Endothelial cell of umbilical vein (primary cell): ENCODE measurements around the gene LOXL1. TPM values are rescaled to one million over a fixed set of nuclear protein-coding genes. Genes with fewer than 3 reads are reported as not detected.

ENCODE experiments used
- BruUV-seq: library from RNA; stranded (reverse); fragments of 400-500 nt; replicated peaks from 2 replicates; lab custom pipeline; 2021; lab: Mats Ljungman, UMichigan
- CTCF ChIA-PET: fragments of 300-600, 350-600 bp; sonication (Branson Sonifier 250); formaldehyde crosslinking; loops from one replicate; lab custom pipeline; 2021; ENCODE audit warnings: antibody characterized with exemption, inconsistent platforms; lab: Charles Lee
- POLR2A ChIA-PET: fragments of 300-600, 350-600 bp; sonication (Branson Sonifier 250); formaldehyde crosslinking; loops from one replicate; lab custom pipeline; 2021; ENCODE audit warnings: antibody characterized with exemption, inconsistent platforms; lab: Charles Lee
- DNase-seq: peaks from one replicate; pipeline ENCODE4 v3.0.0-alpha.2; 2011; ENCODE audit warnings: low read depth, low spot score
- FAIRE-seq: peaks from 2 replicates; lab custom pipeline; 2011; peaks lifted over from hg19 to GRCh38; lab: Jason Lieb, UNC
- H2AFZ ChIP-seq: 2 replicates; pipeline ENCODE4 v1.6.0; 2012; ENCODE audit warnings: low read depth, low read length, control low read depth, inconsistent platforms
- H3K27ac ChIP-seq: 2 replicates; pipeline ENCODE4 v1.5.1; 2011; ENCODE audit warnings: low read depth, mild to moderate bottlenecking, control low read depth, low read length, moderate library complexity; ENCODE audit not compliant: insufficient read depth
- H3K27me3 ChIP-seq, 2 experiments: 2 replicates each; pipeline versions ENCODE4 v1.6.0 to v1.6.1; 2011; ENCODE audit warnings: low read length in 2 of 2, mixed read lengths in 1 of 2; ENCODE audit not compliant: control insufficient read depth in 2 of 2, insufficient read depth in 2 of 2
- H3K36me3 ChIP-seq, 2 experiments: 2 replicates in 1 of 2; 3 replicates in 1 of 2; pipeline ENCODE4 v1.5.1; 2011; ENCODE audit warnings: low read length in 2 of 2, mild to moderate bottlenecking in 1 of 2, moderate library complexity in 1 of 2; ENCODE audit not compliant: control insufficient read depth in 2 of 2, insufficient read depth in 2 of 2; ENCODE audit errors: extremely low read depth in 1 of 2
- H3K4me1 ChIP-seq: 3 replicates; pipeline ENCODE4 v1.5.1; 2011; ENCODE audit warnings: mild to moderate bottlenecking, low read length; ENCODE audit not compliant: control insufficient read depth, insufficient read depth; ENCODE audit errors: extremely low read depth
- H3K4me2 ChIP-seq: 2 replicates; pipeline ENCODE4 v1.6.1; 2011; ENCODE audit warnings: low read length, control low read depth, mixed read lengths; ENCODE audit not compliant: insufficient read depth
- H3K4me3 ChIP-seq, 3 experiments: fragments of 200-600 bp in 1 of 3; sonication (generic), shearing (Covaris generic) in 1 of 3; replicated peaks in 1 of 3; 2 replicates each; pipeline ENCODE4 v1.5.1; 2011 to 2016; ENCODE audit warnings: control low read depth in 3 of 3, low read length in 3 of 3, mild to moderate bottlenecking in 2 of 3, inconsistent platforms in 1 of 3, low read depth in 1 of 3, moderate library complexity in 1 of 3; ENCODE audit not compliant: insufficient read depth in 1 of 3
- H3K79me2 ChIP-seq: 2 replicates; pipeline ENCODE4 v1.6.0; 2012; ENCODE audit warnings: low read length, inconsistent platforms; ENCODE audit not compliant: control insufficient read depth, insufficient read depth
- H3K9ac ChIP-seq: replicated peaks from 2 replicates; pipeline ENCODE3; 2011; ENCODE audit warnings: low read length, control low read depth; ENCODE audit not compliant: insufficient read depth; ENCODE audit errors: extremely low read depth
- H3K9me1 ChIP-seq: replicated peaks from 3 replicates; pipeline ENCODE4 v1.6.0; 2011; ENCODE audit warnings: mild to moderate bottlenecking, low read length; ENCODE audit not compliant: control insufficient read depth, insufficient read depth; ENCODE audit errors: extremely low read depth
- H3K9me3 ChIP-seq: replicated peaks from 2 replicates; pipeline ENCODE4 v1.5.1; 2012; ENCODE audit warnings: low read length, inconsistent platforms; ENCODE audit not compliant: control insufficient read depth, insufficient read depth
- H4K20me1 ChIP-seq: replicated peaks from 2 replicates; pipeline ENCODE3; 2011; ENCODE audit warnings: mild to moderate bottlenecking, low read length; ENCODE audit not compliant: control insufficient read depth, insufficient read depth; ENCODE audit errors: extremely low read depth
- EZH2 ChIP-seq: IDR thresholded peaks from 2 replicates; pipeline ENCODE4 v1.6.1; 2012; ENCODE audit warnings: borderline replicate concordance, low read depth, mild to moderate bottlenecking, moderate library complexity, low read length, inconsistent platforms; ENCODE audit not compliant: severe bottlenecking
- FOS ChIP-seq: IDR thresholded peaks from 2 replicates; pipeline ENCODE4 v1.6.1; 2011; ENCODE audit warnings: mild to moderate bottlenecking, low read length, moderate library complexity, borderline replicate concordance; ENCODE audit not compliant: insufficient read depth
- GATA2 ChIP-seq: IDR thresholded peaks from 2 replicates; pipeline ENCODE4 v1.7.0; 2011; ENCODE audit warnings: low read depth, mild to moderate bottlenecking, moderate library complexity, mixed read lengths, low read length; ENCODE audit not compliant: insufficient read length, insufficient read depth
- JUN ChIP-seq: IDR thresholded peaks from 2 replicates; pipeline ENCODE4 v1.6.1; 2011; ENCODE audit warnings: borderline replicate concordance, low read depth; ENCODE audit not compliant: insufficient read length, insufficient read depth
- MAX ChIP-seq: IDR thresholded peaks from 2 replicates; pipeline ENCODE4 v1.6.1; 2011; ENCODE audit not compliant: insufficient read depth, insufficient read length
- MYC ChIP-seq: IDR thresholded peaks from one replicate; pipeline ENCODE4 v1.6.1; 2011; ENCODE audit warnings: mild to moderate bottlenecking, low read depth, low read length
- POLR2A ChIP-seq: IDR thresholded peaks from 2 replicates; pipeline ENCODE4 v1.6.1; 2012; ENCODE audit warnings: low read depth, mild to moderate bottlenecking, control low read depth, low read length
- POLR2AphosphoS5 ChIP-seq: IDR thresholded peaks from 2 replicates; pipeline ENCODE4 v1.6.1; 2012; ENCODE audit warnings: low read depth, mild to moderate bottlenecking, control low read depth, low read length, moderate library complexity; ENCODE audit not compliant: insufficient read depth
- dilution Hi-C: fragments of 300-500 bp; cut with MboI; formaldehyde crosslinking; loops from one replicate; pipeline ENCODE4 v1.15.0; 2019; ENCODE audit warnings: low sequenced_read_pairs; ENCODE audit not compliant: extremely low pct_ligation_motif_present
- intact Hi-C: fragments of 100-400 bp; cut with micrococcal nuclease; formaldehyde crosslinking; loops from one replicate; pipeline ENCODE4 v1.10.0; 2022
- polyA plus RNA-seq, 4 experiments: library from polyadenylated mRNA; depleted of rRNA in 3 of 4; stranded (reverse) in 3 of 4; unstranded in 1 of 4; fragments of >200 nt; gene quantifications; 2 replicates each; pipeline versions ENCODE4 v1.2.1 to v1.2.3, GENCODE V29; 2011 to 2012; ENCODE audit warnings: missing spikeins in 1 of 4
- total RNA-seq: library from RNA; stranded (reverse); gene quantifications from 2 replicates; pipeline ENCODE4 v1.2.3, GENCODE V29; 2021
- TF ChIP-seq, protein P1 (sequence below), 2 donors: IDR thresholded peaks; 1 replicate in 1 of 2; 2 replicates in 1 of 2; pipeline ENCODE4 v1.5.1; 2011; ENCODE audit warnings: low read length in 2 of 2, mild to moderate bottlenecking in 2 of 2, moderate library complexity in 2 of 2, control low read depth in 1 of 2, inconsistent platforms in 1 of 2, low read depth in 1 of 2; ENCODE audit not compliant: insufficient read depth in 1 of 2; ENCODE audit errors: extremely low read depth in 1 of 2

LOXL1 gene
- total and polyA plus RNA-seq, 2 donors (not counting 3 experiments of a cell fraction or from before 2014, with no cell fraction given), result 5.2 to 14.4 TPM

DNA sequence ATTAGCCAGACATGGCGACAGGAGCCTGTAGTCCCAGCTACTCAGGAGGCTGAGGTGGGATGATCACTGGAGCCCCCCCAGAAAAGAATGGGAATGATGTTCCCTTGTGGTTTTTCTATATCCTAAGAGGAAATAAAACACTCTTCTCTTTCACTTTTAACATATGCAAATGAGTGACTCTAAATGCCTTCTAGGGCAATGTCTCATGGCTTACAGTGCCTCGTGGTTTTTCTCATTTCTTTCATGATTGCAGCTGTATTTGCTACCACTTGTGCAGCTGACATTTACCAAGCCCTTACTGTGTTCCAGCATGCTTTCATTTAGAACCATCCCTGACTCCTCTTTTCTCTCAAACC lies 39.5 kb downstream of the LOXL1 start:
- intact Hi-C loops (loop anchor here (2.0 kb wide), 1 partner anchor 91 kb away; no protein-coding TSS in a partner anchor), dilution Hi-C loops (no loop called here)
- no TSS peak for BruUV-seq
- Histone ChIP-seq H4K20me1 (no peaks in the 10 kb centered on the region), H3K9me1 (no peaks in the 10 kb centered on the region), H3K36me3 (no peaks in the 10 kb centered on the region), H3K27me3 (no peaks in the 10 kb centered on the region), H3K27ac (no peak overlapping the region), H2AFZ (no peak overlapping the region), H3K4me2 (no peak overlapping the region), H3K4me3 (no peak overlapping the region), H3K9me3 (no peaks in the 10 kb centered on the region), H3K4me1 (peaks cover 21% of the 10 kb centered on the region), H3K9ac (no peak overlapping the region), H3K79me2 (no peaks in the 10 kb centered on the region)
- no peak for FAIRE-seq
- ChIA-PET POLR2A (no interaction called here), CTCF (interaction anchor here (1.0 to 13.1 kb wide), 4 partner anchors 9 to 93 kb away, joined by 3 to 651 read pairs (median 132); partner anchors contain the start of gene TBC1D21)
- TF ChIP-seq GATA2, result no peak
- no peak for TF ChIP-seq JUN
- no peak for TF ChIP-seq POLR2AphosphoS5
- no peak for TF ChIP-seq FOS
- TF ChIP-seq, protein P1, sequence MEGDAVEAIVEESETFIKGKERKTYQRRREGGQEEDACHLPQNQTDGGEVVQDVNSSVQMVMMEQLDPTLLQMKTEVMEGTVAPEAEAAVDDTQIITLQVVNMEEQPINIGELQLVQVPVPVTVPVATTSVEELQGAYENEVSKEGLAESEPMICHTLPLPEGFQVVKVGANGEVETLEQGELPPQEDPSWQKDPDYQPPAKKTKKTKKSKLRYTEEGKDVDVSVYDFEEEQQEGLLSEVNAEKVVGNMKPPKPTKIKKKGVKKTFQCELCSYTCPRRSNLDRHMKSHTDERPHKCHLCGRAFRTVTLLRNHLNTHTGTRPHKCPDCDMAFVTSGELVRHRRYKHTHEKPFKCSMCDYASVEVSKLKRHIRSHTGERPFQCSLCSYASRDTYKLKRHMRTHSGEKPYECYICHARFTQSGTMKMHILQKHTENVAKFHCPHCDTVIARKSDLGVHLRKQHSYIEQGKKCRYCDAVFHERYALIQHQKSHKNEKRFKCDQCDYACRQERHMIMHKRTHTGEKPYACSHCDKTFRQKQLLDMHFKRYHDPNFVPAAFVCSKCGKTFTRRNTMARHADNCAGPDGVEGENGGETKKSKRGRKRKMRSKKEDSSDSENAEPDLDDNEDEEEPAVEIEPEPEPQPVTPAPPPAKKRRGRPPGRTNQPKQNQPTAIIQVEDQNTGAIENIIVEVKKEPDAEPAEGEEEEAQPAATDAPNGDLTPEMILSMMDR (IDR thresholded peaks at IDR 0.05; ENCODE audit: extremely low read depth in 1 of 2, insufficient read depth in 1 of 2, low read depth in 1 of 2, low read length in 2 of 2), result no peak
- no peak for TF ChIP-seq MAX
- no peak for TF ChIP-seq POLR2A
- no peak for TF ChIP-seq EZH2
- TF ChIP-seq MYC, result no peak
- no peak for DNase-seq
